Liver (tissue), 5 donors: ENCODE measurements around the gene PDLIM5. TPM values are rescaled to one million over a fixed set of nuclear protein-coding genes. Genes with fewer than 3 reads are reported as not detected.

Source experiments
- FOXA2 ChIP-seq: IDR thresholded peaks from 2 replicates; pipeline ENCODE4 v1.6.1; 2016; ENCODE audit warnings: antibody characterized with exemption
- MAX ChIP-seq: IDR thresholded peaks from 2 replicates; pipeline ENCODE4 v1.6.1; 2016; ENCODE audit warnings: antibody characterized with exemption
- YY1 ChIP-seq: IDR thresholded peaks from 2 replicates; pipeline ENCODE4 v1.6.1; 2016; ENCODE audit warnings: antibody characterized with exemption, mild to moderate bottlenecking
- polyA plus RNA-seq, 2 donors: library from polyadenylated mRNA; stranded (reverse) in 1 of 2; unstranded in 1 of 2; fragments of 200-250 nt in 1 of 2; fragments of >200 nt in 1 of 2; fragmentation: Nextera tagmentation in 1 of 2; extraction: Ambion mirVana in 1 of 2; gene quantifications; one replicate each; pipeline versions ENCODE4 v1.2.1 to v1.2.3, GENCODE V29; 2013 to 2015
- total RNA-seq, 2 donors: library from RNA; depleted of rRNA; stranded (reverse); fragments of >200 nt; gene quantifications; one replicate each; pipeline ENCODE4 v1.2.3, GENCODE V29; 2014
- TF ChIP-seq, protein P1 (sequence below): IDR thresholded peaks from 2 replicates; pipeline ENCODE4 v1.6.1; 2016; ENCODE audit warnings: antibody characterized with exemption
- donor health status: healthy.
- donor health status: healthy.
- donor health status: healthy.

Gene PDLIM5
- total and polyA plus RNA-seq, 4 donors, result 19.1 to 114 (median 67.8) TPM

GRCh38 chr4:94715726-94716125, 264.0 kb downstream of the PDLIM5 start (continued):
- TF ChIP-seq MAX, result no peak
- no peak for TF ChIP-seq FOXA2
- TF ChIP-seq, protein P1, sequence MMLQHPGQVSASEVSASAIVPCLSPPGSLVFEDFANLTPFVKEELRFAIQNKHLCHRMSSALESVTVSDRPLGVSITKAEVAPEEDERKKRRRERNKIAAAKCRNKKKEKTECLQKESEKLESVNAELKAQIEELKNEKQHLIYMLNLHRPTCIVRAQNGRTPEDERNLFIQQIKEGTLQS, result no peak
- no peak for TF ChIP-seq YY1

Other genes starting within 250 kb of the PDLIM5 start
- 10 to 100 TPM; 13.1 to 18.8 TPM for gene SMARCAD1, start 244.1 kb upstream of the PDLIM5 start, total RNA-seq
- 1 to 10 TPM; 3.6 to 4.4 TPM for gene SMARCAD1, start 244.1 kb upstream of the PDLIM5 start, polyA plus RNA-seq
- gene HPGDS, start 109.1 kb upstream of the PDLIM5 start, total RNA-seq, result 1 to 10 TPM in 1 of 2 donors, under 1 TPM in 1; 0.08 to 4.9 TPM
- under 1 TPM; 0.12 to 0.25 TPM for gene HPGDS, start 109.1 kb upstream of the PDLIM5 start, polyA plus RNA-seq